Gastrocnemius medialis (tissue), 4 donors: Measurements from ENCODE around the gene METTL16. TPM values are rescaled to one million over a fixed set of nuclear protein-coding genes. Genes with fewer than 3 reads are reported as not detected.
"Not testable (repeated sequence)": the region's sequence is repeated elsewhere in the genome, so short reads cannot be mapped to it uniquely, and the experiment has no call there.

Source experiments
- ATAC-seq, 2 donors: fragments of 150-250 bp; one replicate each; pipeline ENCODE4 v1.9.1; 2016
- DNase-seq, 2 donors: peaks; one replicate each; pipeline ENCODE4 v3.0.0-alpha.2; 2019
- H3K27ac ChIP-seq, 4 donors: fragments of 200-600 bp; sonication (generic); 1 replicate in 1 of 4; 2 replicates in 3 of 4; pipeline ENCODE4 v1.5.1; 2016 to 2018; ENCODE audit warnings: mild to moderate bottlenecking in 2 of 4, moderate library complexity in 1 of 4
- H3K27me3 ChIP-seq, 3 donors: fragments of 200-600 bp; sonication (generic) in 2 of 3; 1 replicate in 1 of 3; 2 replicates in 2 of 3; pipeline versions ENCODE4 v1.5.1 to v1.6.0; 2016 to 2019; ENCODE audit warnings: mild to moderate bottlenecking in 1 of 3, moderate library complexity in 1 of 3
- H3K36me3 ChIP-seq, 2 donors: fragments of 200-600 bp; sonication (generic) in 1 of 2; one replicate each; pipeline ENCODE4 v1.5.1; 2017 to 2018
- H3K4me1 ChIP-seq, 2 donors: fragments of 200-600 bp; sonication (generic) in 1 of 2; one replicate each; pipeline ENCODE4 v1.5.1; 2016 to 2017; ENCODE audit warnings: mild to moderate bottlenecking in 2 of 2
- H3K4me3 ChIP-seq, 4 donors: fragments of 200-600 bp; sonication (generic) in 3 of 4; 1 replicate in 1 of 4; 2 replicates in 3 of 4; pipeline ENCODE4 v1.5.1; 2016 to 2019; ENCODE audit warnings: mild to moderate bottlenecking in 2 of 4
- H3K9me3 ChIP-seq, 3 donors: fragments of 200-600 bp; sonication (generic) in 2 of 3; 1 replicate in 1 of 3; 2 replicates in 2 of 3; pipeline ENCODE4 v1.5.1; 2016 to 2019
- POLR2A ChIP-seq, 2 donors: fragments of 450-650 bp; IDR thresholded peaks; one replicate each; pipeline ENCODE4 v1.6.1; 2017; ENCODE audit warnings: antibody characterized with exemption in 2 of 2, mild to moderate bottlenecking in 2 of 2, moderate library complexity in 2 of 2
- in situ Hi-C, 4 donors: fragments of 200-750 bp; cut with MboI; loops; one replicate each; pipeline versions ENCODE4 v1.15.0 to v1.8.0; 2017; ENCODE audit warnings: low sequenced_read_pairs in 4 of 4
- intact Hi-C: fragments of 100-400 bp; cut with DNase I; formaldehyde crosslinking; loops from one replicate; pipeline ENCODE4 v1.15.1; 2023; ENCODE audit warnings: low total_unique reads
- total RNA-seq, 4 donors: library from RNA; depleted of rRNA; stranded (reverse); fragments of >200 nt; gene quantifications; one replicate each; pipeline versions ENCODE4 v1.1.0 to v1.2.3, GENCODE V29; 2016
- TF ChIP-seq, protein P1 (sequence below), 5 experiments: fragments of 450-650 bp in 3 of 5; fragments of 200-600 bp in 2 of 5; sonication (generic) in 2 of 5; IDR thresholded peaks in 4 of 5; conservative IDR thresholded peaks in 1 of 5; 1 replicate in 4 of 5; 2 replicates in 1 of 5; pipeline ENCODE4 v1.5.1; 2016 to 2019; ENCODE audit warnings: antibody characterized with exemption in 5 of 5, mild to moderate bottlenecking in 3 of 5, moderate library complexity in 3 of 5

The METTL16 gene
- total RNA-seq, 4 donors from 2014 or later: 18.2 to 59.7 (median 25.4) TPM

DNA sequence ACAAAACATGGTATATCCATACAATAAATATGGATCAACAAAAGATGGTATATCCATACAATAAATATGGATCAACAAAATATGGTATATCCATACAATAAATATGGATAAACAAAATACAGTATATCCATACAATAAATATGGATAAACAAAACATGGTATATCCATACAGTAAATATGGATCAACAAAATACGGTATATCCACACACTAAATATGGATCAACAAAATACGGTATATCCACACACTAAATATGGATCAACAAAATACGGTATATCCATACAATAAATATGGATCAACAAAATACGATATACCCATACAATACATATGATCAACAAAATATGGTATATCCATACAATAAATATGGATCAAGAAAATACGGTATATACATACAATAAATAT lies 8.1 kb downstream of the METTL16 start:
- Histone ChIP-seq H3K36me3 (peaks cover 0 to 24% of the 10 kb centered on the region in 2 donors), H3K27ac (no peak overlapping the region), H3K4me3 (no peak overlapping the region), H3K9me3 (no peaks in the 10 kb centered on the region), H3K4me1 (peaks cover 3 to 7% of the 10 kb centered on the region in 2 donors), H3K27me3 (no peaks in the 10 kb centered on the region)
- intact Hi-C loops (no loop called here), in situ Hi-C loops (no loop called here)
- DNase-seq: no peak
- ATAC-seq: no peak
- no peak for TF ChIP-seq POLR2A (IDR thresholded peaks at IDR 0.05)
- TF ChIP-seq, protein P1, sequence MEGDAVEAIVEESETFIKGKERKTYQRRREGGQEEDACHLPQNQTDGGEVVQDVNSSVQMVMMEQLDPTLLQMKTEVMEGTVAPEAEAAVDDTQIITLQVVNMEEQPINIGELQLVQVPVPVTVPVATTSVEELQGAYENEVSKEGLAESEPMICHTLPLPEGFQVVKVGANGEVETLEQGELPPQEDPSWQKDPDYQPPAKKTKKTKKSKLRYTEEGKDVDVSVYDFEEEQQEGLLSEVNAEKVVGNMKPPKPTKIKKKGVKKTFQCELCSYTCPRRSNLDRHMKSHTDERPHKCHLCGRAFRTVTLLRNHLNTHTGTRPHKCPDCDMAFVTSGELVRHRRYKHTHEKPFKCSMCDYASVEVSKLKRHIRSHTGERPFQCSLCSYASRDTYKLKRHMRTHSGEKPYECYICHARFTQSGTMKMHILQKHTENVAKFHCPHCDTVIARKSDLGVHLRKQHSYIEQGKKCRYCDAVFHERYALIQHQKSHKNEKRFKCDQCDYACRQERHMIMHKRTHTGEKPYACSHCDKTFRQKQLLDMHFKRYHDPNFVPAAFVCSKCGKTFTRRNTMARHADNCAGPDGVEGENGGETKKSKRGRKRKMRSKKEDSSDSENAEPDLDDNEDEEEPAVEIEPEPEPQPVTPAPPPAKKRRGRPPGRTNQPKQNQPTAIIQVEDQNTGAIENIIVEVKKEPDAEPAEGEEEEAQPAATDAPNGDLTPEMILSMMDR (IDR thresholded peaks at IDR 0.05 in 4 of 5, conservative IDR thresholded peaks at IDR 0.05 in 1 of 5): no peak

DNA sequence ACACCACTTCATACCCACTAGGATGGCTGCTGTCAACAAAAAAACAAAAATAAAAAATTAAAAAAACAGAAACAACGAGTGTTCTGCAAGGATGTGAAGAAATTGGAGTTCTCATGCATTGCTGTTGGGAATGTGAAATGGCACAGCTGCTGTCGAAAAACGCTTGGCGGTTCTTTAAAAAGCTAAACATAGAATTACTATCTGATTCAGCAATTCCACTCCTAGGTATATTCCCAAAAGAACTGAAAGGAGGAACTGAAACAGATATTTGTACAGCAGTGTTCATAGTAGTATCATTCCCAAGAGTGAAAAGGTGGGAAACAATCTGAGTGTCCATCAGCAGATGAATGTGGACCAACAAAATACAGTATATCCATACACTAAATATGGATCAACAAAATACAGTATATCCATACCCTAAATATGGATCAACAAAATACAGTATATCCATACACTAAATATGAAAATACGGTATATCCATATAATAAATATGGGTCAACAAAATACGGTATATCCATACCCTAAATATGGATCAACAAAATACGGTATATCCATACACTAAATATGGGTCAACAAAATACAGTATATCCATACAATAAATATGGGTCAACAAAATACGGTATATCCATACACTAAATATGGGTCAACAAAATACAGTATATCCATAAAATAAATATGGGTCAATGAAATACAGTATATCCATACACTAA lies 8.7 kb downstream of the METTL16 start:
- no peak for ATAC-seq
- no peak for DNase-seq
- intact Hi-C loops (no loop called here), in situ Hi-C loops (no loop called here)
- Histone ChIP-seq H3K4me3 (no peak overlapping the region), H3K4me1 (peaks cover 0 to 5% of the 10 kb centered on the region in 2 donors), H3K27me3 (no peaks in the 10 kb centered on the region), H3K9me3 (no peaks in the 10 kb centered on the region), H3K36me3 (peaks cover 0 to 24% of the 10 kb centered on the region in 2 donors), H3K27ac (no peak overlapping the region)
- TF ChIP-seq, protein P1 (IDR thresholded peaks at IDR 0.05 in 4 of 5, conservative IDR thresholded peaks at IDR 0.05 in 1 of 5): no peak
- no peak for TF ChIP-seq POLR2A (IDR thresholded peaks at IDR 0.05)

DNA sequence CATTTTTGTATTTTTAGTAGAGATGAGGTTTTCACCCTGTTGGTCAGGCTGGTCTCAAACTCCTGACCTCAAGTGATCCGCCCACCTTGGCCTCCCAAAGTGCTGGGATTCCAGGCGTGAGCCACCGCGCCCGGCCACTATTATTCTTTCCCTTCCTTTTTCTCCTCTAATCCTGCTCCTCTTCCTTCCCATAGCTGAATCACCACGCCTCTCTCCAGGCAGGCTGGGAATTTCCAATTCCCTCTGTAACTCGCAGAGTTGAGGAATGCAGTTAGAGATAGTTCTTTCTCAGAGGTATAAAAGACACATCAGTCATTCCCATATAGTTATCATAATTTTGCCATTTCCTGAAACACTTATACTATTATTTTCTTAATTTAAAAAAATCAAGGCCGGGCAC lies 11.2 kb downstream of the METTL16 start:
- Histone ChIP-seq H3K27me3 (no peaks in the 10 kb centered on the region), H3K4me3 (no peak overlapping the region), H3K27ac (no peak overlapping the region), H3K4me1 (peaks cover 0 to 5% of the 10 kb centered on the region in 2 donors), H3K36me3 (peaks cover 0 to 24% of the 10 kb centered on the region in 2 donors), H3K9me3 (no peaks in the 10 kb centered on the region)
- in situ Hi-C loops (no loop called here), intact Hi-C loops (no loop called here)
- DNase-seq (no peak), ATAC-seq (no peak)
- no peak for TF ChIP-seq POLR2A (IDR thresholded peaks at IDR 0.05)
- TF ChIP-seq, protein P1 (IDR thresholded peaks at IDR 0.05 in 4 of 5, conservative IDR thresholded peaks at IDR 0.05 in 1 of 5): no peak

GRCh38 chr17:2489286-2489685 lies 22.4 kb downstream of the METTL16 start:
- H3K4me3 ChIP-seq, ATAC-seq, DNase-seq, H3K9me3 ChIP-seq, H3K27me3 ChIP-seq, in situ Hi-C loops, intact Hi-C loops, H3K36me3 ChIP-seq: not testable (repeated sequence)
- H3K4me1 ChIP-seq: peaks cover 10 to 25% of the 10 kb centered on the region in 2 donors
- peak overlapping the region in 1 of 4 donors; percentile 89 for H3K27ac ChIP-seq

- Histone ChIP-seq H3K27me3 (no peaks in the 10 kb centered on the region), H3K36me3 (no peaks in the 10 kb centered on the region), H3K4me3 (no peak overlapping the region), H3K27ac (peak overlapping the region in 1 of 4 donors; percentile 81), H3K4me1 (peaks cover 10 to 25% of the 10 kb centered on the region in 2 donors), H3K9me3 (no peaks in the 10 kb centered on the region)
- ATAC-seq (no peak), DNase-seq (no peak)
- TF ChIP-seq, protein P1 (IDR thresholded peaks at IDR 0.05 in 4 of 5, conservative IDR thresholded peaks at IDR 0.05 in 1 of 5): no peak
- TF ChIP-seq POLR2A (IDR thresholded peaks at IDR 0.05): no peak
- in situ Hi-C loops: no loop called here
- intact Hi-C loops: no loop called here
Measured at GRCh38 chr17:2487306-2487705, 24.4 kb downstream of the METTL16 start.

DNA sequence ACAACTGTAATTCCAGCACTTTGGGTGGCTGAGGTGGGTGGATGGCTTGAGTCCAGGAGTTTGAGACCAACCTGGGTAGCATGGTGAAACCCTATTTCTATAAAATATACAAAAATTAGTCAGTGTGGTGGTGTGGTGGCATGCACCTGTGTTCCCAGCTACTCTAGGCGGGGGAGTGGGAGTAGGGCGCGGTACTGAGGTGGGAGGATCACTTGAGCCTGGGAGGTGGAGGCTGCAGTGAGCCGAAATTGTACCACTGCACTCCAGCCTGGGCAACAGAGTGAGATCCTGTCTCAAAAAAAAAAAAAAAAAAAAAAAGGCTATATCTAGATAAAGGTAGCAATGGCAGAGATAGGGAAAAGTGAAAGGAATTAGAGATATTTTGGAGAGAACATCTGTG lies 25.0 kb downstream of the METTL16 start:
- H3K27me3 ChIP-seq, H3K4me3 ChIP-seq, ATAC-seq, in situ Hi-C loops, DNase-seq, H3K9me3 ChIP-seq, H3K36me3 ChIP-seq, intact Hi-C loops: not testable (repeated sequence)
- H3K27ac ChIP-seq: peak overlapping the region in 2 of 4 donors; percentile 69 to 81
- peaks cover 10 to 26% of the 10 kb centered on the region in 2 donors for H3K4me1 ChIP-seq
